Right forelimb (tissue), 1 donor: ENCODE data around the gene RBM41.
"Not testable (repeated sequence)": the region's sequence is repeated elsewhere in the genome, so short reads cannot be mapped to it uniquely, and the experiment has no call there.

Experiments used
- DNase-seq: peaks from one replicate; pipeline ENCODE4 v3.0.0-alpha.2; 2018

Gene RBM41

DNA sequence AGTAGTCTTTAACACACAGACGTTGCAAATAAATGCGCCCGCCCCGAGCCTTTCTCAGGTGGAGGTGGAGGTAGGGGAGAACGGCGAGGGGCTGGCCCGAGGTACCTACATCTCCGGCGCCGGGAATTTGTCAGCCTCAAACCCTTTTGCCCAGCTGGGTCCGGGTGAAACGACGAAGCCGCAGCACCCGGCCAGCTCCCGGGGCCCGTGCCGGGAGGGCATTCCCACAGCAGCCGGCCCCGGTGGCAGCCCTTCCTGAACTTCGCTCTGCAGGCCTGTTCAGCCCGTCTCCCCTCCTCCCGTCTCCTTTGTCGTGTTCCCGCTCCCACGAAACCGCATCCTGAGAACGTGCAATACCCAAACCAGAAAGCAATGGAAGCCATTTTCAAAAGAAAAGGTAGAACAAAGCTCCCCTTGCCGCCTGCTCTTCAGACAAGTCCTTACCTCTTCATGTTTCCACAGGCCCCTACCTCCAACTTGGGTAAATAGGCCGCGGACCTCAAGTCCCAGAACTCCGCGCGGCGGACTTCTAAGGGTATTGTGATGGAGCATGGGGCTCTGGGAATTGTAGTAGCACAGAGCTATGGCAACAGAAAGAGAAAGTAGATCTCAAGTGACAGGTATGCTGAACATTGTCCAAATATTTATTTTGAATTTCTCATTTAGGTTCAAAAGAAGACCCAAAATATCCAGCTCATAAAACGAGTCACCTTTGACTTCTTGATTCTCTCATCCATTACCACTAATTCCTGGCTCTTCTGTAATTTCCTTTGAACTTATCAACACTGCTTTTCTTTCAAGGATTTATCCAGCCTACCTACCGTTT lies at the start of gene RBM41:
Gene RBM41 (minus strand): TSS at position 501 of the 826 bp plus-strand sequence. CDS start 49 bp downstream, at position 452.
- peak; percentile 79 for DNase-seq

DNA sequence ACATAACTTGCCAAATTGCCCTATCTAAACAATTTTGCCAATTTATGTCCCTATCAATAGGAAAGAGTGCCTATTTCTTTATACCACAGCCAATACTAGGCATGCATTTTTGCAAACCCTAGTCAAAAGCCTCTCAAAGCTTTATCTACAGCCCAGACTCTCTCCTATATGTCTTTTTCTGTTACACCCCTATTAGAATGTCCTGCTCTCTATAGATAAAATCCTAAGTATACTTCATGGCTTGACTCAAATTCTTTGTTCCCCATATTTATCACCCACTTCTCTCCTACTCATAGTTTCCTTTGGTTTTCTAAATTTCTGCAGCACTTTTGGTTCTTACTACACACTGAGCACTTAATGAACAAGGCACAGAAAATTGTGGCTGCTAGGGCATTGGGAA lies 49.6 kb upstream of the RBM41 start:
- DNase-seq, result no peak

GRCh38 chrX:107167163-107167921 lies 48.7 kb upstream of the RBM41 start:
- DNase-seq, result no peak

DNA sequence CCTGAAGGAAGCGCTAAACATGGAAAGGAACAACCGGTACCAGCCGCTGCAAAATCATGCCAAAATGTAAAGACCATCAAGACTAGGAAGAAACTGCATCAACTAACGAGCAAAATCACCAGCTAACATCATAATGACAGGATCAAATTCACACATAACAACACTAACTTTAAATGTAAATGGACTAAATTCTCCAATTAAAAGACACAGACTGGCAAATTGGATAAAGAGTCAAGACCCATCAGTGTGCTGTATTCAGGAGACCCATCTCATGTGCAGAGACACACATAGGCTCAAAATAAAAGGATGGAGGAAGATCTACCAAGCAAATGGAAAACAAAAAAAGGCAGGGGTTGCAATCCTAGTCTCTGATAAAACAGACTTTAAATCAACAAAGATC lies 39.0 kb upstream of the RBM41 start:
- DNase-seq, result not testable (repeated sequence)

DNA sequence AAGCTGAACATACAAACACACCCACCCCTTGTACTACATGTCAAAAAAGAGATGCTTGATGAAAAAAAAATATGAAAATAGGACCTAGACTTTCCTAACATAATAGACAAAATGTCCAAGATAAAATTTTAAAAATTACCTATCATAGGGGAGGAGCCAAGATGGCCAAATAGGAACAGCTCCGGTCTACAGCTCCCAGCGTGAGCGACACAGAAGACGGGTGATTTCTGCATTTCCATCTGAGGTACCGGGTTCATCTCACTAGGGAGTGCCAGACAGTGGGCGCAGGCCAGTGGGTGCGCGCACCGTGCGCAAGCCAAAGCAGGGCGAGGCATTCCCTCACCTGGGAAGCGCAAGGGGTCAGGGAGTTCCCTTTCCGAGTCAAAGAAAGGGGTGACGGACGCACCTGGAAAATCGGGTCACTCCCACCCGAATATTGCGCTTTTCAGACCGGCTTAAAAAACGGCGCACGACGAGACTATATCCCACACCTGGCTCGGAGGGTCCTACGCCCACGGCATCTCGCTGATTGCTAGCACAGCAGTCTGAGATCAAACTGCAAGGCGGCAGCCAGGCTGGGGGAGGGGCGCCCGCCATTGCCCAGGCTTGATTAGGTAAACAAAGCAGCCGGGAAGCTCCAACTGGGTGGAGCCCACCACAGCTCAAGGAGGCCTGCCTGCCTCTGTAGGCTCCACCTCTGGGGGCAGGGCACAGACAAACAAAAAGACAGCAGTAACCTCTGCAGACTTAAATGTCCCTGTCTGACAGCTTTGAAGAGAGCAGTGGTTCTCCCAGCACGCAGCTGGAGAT lies 37.2 kb upstream of the RBM41 start:
- DNase-seq, result not testable (repeated sequence)

DNA sequence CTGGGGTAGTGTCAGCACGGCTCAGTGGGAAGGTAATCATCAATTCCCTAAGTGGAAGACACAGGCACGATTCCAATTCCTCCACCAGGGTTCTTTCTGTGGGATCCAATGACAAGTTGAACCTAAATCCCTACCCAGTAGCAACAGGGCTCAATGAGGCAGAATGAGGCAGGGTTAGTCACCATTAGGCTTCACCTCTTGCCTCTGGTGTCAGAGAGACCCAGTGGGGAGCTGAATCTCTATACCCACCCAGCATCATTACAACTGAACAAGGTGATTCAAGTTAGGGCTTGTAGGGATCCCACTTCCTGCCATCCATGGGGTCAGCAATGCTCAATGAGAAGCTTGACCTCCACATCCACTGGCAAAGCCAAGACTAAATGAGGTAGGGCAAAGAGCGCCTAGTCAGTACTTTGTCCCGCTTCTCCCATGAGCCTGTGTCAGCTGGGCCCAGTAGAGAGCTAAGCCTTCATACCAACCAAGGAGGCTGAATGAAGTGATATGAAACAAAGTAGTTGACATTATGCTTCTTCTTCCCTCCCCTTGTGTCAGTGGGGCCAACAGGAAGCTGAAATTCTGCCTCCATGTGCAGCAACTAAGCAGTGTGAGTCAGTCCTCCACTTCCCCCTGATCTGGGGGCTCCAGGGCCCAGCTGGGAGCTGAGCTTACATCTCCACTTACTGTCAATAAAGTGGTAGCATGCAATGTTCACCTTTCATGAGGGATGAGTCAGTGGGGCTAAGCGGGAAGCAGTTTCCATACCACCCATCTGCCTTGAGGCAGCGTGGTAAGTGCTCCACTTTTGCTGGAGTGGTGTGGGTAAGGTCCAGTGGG lies 36.4 kb upstream of the RBM41 start:
- no peak for DNase-seq

DNA sequence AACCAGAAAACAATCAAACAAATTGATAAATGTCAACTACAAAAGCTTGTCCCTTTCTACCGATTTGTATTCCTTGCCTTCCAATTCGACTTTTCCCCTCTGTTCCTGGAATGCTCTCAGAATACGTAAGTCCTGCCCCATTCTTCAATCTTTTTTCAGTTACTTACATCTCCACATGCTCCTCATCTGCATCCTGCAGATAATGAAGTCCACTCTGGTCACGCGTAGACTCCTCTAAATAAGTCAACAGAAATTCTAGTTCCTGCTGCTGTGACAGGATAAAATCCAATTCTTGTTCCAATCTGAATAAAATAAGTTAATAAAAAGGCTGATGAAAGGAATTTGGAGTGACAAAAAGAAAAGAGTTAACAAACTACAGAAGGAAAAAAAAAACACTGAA lies 34.4 kb upstream of the RBM41 start:
- DNase-seq, result no peak

DNA sequence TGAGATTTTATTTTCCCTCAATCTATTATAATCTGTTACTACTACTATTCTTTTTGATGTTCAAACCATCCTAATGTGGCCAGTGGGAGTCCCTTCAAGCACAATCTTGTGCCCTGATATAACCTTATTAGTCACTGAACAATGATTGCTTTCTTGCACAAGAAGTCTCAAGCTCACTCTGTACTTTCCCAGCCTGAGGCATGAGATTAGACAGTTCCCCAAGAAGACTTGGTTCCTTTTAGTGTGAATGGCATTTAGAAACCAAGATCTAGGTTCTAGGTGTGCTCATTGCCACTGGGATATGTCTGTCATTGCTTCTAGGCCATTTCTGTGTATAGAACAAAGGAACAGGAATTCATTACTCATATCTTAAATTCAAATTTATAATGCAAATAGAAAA lies 28.0 kb upstream of the RBM41 start:
- no peak for DNase-seq

- no peak for DNase-seq
These were observed 17.3 kb upstream of the RBM41 start for GRCh38 chrX:107135965-107136307.

- DNase-seq, result no peak
These were observed 16.7 kb upstream of the RBM41 start for GRCh38 chrX:107135049-107135964.

GRCh38 chrX:107123750-107124149 lies 5.1 kb upstream of the RBM41 start:
- DNase-seq, result no peak

GRCh38 chrX:107119283-107119682 lies 661 bp upstream of the RBM41 start:
- DNase-seq, result no peak

DNA sequence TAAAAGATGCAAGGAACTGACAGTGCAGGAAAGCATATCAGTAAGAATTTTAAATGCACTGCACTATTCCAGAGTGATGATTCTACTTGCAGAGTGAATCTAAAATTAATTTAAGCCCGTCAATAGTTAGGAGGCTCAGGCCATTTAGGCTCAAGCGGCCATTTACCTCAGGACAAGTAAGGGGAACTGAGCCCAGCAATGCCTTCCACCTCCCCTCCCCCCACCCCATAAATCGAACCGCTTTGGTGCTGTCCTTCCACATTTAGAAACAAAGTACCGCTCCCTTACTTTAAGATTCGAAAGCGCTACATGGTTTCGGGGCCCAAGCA lies 665 bp downstream of the RBM41 start:
- DNase-seq, result no peak

DNA sequence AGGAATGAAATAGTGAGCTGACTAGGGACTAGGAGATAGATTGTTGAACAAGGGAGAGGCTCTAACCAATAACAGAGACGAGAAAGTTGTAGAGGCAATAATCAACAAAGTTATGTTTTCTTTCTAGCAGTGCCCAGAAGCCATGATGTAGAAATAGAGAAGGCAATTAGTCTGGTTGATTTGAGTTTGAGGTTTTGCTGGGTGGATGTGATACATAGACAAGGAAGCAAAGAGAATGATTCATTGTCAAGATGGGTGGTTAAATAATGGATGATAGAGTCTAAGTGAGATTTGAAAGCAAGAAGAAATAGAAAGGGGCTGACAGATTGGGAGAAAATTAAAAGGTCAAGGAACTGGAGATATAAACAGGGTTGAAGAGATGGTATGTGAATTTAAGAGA lies 11.2 kb downstream of the RBM41 start:
- no peak for DNase-seq

DNA sequence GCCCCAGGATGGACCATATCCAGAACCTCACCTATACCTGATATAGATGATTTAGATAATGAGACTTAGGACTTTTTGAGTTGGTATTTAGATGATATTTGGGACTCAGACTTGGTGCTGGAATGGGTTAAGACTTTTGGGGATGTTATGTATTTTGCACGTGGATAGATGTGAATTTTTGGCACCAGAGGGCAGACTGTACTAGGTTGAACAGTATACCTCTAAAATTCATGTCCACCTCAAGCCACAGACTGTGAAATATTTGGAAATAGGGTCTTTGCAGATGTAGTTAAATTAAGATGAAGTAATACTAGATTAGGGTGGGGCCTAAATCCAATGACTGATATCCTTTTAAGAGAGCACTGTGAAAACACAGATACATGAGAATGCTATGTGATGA lies 15.6 kb downstream of the RBM41 start:
- no peak for DNase-seq

- no peak for DNase-seq
These were observed 42.5 kb downstream of the RBM41 start for GRCh38 chrX:107076158-107076557.

DNA sequence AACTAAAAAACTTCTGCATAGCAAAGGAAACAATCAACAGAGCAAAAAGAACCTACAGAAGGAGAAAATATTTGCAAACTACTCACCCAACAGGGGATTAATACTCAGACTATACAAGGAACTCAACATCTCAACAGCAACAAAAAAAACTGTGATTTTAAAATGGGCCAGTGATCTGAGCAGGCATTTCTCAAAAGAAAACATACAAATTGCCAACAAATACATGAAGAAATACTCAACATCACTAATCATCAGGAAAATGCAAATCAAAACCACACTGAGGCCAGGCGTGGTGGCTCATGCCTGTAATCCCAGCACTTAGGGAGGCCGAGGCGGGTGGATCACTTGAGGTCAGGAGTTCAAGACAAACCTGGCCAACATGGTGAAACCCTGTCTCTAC lies 60.9 kb downstream of the RBM41 start:
- not testable (repeated sequence) for DNase-seq

DNA sequence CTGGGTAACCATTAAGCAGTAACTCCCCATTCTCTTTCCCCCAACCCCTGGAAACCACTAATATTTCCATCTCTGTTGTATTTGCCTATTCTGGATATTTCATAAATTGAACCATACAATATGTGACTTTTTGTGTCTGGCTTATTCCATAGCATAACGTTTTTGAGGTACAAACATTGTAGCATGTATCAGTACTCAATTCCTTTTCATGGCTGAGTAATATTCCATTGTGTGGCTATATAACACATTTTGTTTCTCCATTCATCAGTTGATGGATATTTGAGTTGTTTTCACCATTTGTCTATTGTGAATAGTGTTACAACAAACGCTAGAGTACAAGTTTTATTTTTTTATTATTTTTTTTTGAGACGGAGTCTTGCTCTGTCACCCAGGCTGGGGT lies 63.6 kb downstream of the RBM41 start:
- no peak for DNase-seq

- no peak for DNase-seq
These were observed 68.4 kb downstream of the RBM41 start for GRCh38 chrX:107050195-107050709.

GRCh38 chrX:107047622-107048021 lies 71.0 kb downstream of the RBM41 start:
- no peak for DNase-seq

DNA sequence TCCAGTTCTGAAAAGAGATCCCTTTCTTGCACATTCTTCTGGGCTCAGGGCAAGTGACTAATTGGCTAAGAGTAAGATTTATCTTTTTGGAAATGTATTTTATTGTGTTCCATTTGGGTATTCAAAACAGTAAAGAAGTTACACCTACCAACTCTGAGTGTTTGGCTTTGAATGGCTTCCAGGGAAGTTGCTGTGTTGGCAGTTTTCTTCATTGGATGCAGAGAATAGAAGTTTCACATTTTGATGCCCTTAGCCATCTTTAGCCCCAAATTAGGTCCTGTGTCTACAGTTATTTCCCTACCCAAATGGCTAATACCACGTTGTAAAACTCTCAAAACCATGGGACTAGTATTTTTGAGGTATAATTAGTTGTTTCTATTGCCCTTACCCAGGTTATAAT lies 88.9 kb downstream of the RBM41 start:
- no peak for DNase-seq
